Urinary bladder (tissue), 4 donors: Measurements from ENCODE around the gene NEU4. TPM values are rescaled to one million over a fixed set of nuclear protein-coding genes. Genes with fewer than 3 reads are reported as not detected.

ENCODE experiments used
- DNase-seq: peaks from one replicate; pipeline ENCODE4 v3.0.0-alpha.2; 2015; ENCODE audit errors: extremely low spot score
- H3K27ac ChIP-seq: one replicate; pipeline ENCODE4 v1.5.1; 2013; ENCODE audit warnings: low read depth, mild to moderate bottlenecking, moderate library complexity
- H3K36me3 ChIP-seq: one replicate; pipeline ENCODE4 v1.6.1; 2013; ENCODE audit warnings: mild to moderate bottlenecking, moderate library complexity; ENCODE audit not compliant: insufficient read depth
- H3K4me1 ChIP-seq: one replicate; pipeline ENCODE4 v1.6.1; 2013; ENCODE audit warnings: mild to moderate bottlenecking, moderate library complexity; ENCODE audit not compliant: insufficient read depth
- H3K4me3 ChIP-seq: one replicate; pipeline ENCODE4 v1.5.1; 2013; ENCODE audit warnings: low read depth, low read length
- WGBS: extraction: QIAGEN DNeasy Blood & Tissue Kit; methylation state at CpG from one replicate; pipeline ENCODE4 v1.1.7; 2013; 5-methylcytosine and 5-hydroxymethylcytosine counted together
- polyA plus RNA-seq: library from polyadenylated mRNA; stranded (reverse); fragments of 200-250 nt; gene quantifications from one replicate; pipeline ENCODE4 v1.2.3, GENCODE V29; 2013
- total RNA-seq: library from RNA; depleted of rRNA; stranded (reverse); fragments of >200 nt; gene quantifications from one replicate; pipeline ENCODE4 v1.2.3, GENCODE V29; 2014
- donor health status: healthy with polysubstance abuse.
- donor health status: healthy.

Gene NEU4
- total and polyA plus RNA-seq, 2 donors, result 0.21 to 0.29 TPM

- DNase-seq, result no peak
- H3K4me3 ChIP-seq, result no peak overlapping the region
- no peaks in the 10 kb centered on the region for H3K36me3 ChIP-seq
- H3K27ac ChIP-seq, result no peak overlapping the region
- no peaks in the 10 kb centered on the region for H3K4me1 ChIP-seq
- WGBS, result 93% methylated on average over 27 of the region's 27 CpGs
These were observed 41.7 kb downstream of the NEU4 start for GRCh38 chr2:241850544-241851324.

GRCh38 chr2:241851325-241852115, 42.5 kb downstream of the NEU4 start:
- H3K4me3 ChIP-seq, result no peak overlapping the region
- WGBS, result 91% methylated on average over 26 of the region's 26 CpGs
- DNase-seq, result no peak
- H3K27ac ChIP-seq, result no peak overlapping the region
- no peaks in the 10 kb centered on the region for H3K4me1 ChIP-seq
- no peaks in the 10 kb centered on the region for H3K36me3 ChIP-seq

- H3K36me3 ChIP-seq, result no peaks in the 10 kb centered on the region
- H3K4me1 ChIP-seq, result no peaks in the 10 kb centered on the region
- DNase-seq, result no peak
- H3K27ac ChIP-seq, result no peak overlapping the region
- WGBS, result 96% methylated on average over 39 of the region's 39 CpGs
- no peak overlapping the region for H3K4me3 ChIP-seq
These were observed 43.4 kb downstream of the NEU4 start for GRCh38 chr2:241852116-241852980.

GRCh38 chr2:241852981-241853631, 44.1 kb downstream of the NEU4 start:
- 92% methylated on average over 10 of the region's 10 CpGs for WGBS
- no peaks in the 10 kb centered on the region for H3K4me1 ChIP-seq
- no peak overlapping the region for H3K27ac ChIP-seq
- no peaks in the 10 kb centered on the region for H3K36me3 ChIP-seq
- no peak for DNase-seq
- no peak overlapping the region for H3K4me3 ChIP-seq

- no peak overlapping the region for H3K27ac ChIP-seq
- H3K4me3 ChIP-seq, result no peak overlapping the region
- no peak for DNase-seq
- H3K36me3 ChIP-seq, result no peaks in the 10 kb centered on the region
- H3K4me1 ChIP-seq, result no peaks in the 10 kb centered on the region
- WGBS, result 85% methylated on average over 27 of the region's 27 CpGs
These were observed 44.8 kb downstream of the NEU4 start for GRCh38 chr2:241853651-241854341.

- no peaks in the 10 kb centered on the region for H3K36me3 ChIP-seq
- H3K4me1 ChIP-seq, result no peaks in the 10 kb centered on the region
- DNase-seq, result no peak
- H3K4me3 ChIP-seq, result no peak overlapping the region
- 65% methylated on average over 21 of the region's 21 CpGs for WGBS
- H3K27ac ChIP-seq, result no peak overlapping the region
These were observed 45.6 kb downstream of the NEU4 start for GRCh38 chr2:241854342-241855244.

GRCh38 chr2:241855245-241855887, 46.4 kb downstream of the NEU4 start:
- DNase-seq, result no peak
- 86% methylated on average over 18 of the region's 18 CpGs for WGBS

GRCh38 chr2:241855888-241856422, 47.0 kb downstream of the NEU4 start:
- 81% methylated on average over 20 of the region's 20 CpGs for WGBS
- no peak for DNase-seq
- Histone ChIP-seq H3K27ac (no peak overlapping the region), H3K4me3 (no peak overlapping the region), H3K4me1 (no peaks in the 10 kb centered on the region), H3K36me3 (no peaks in the 10 kb centered on the region)

More at GRCh38 chr2:241855245-241855887, 46.4 kb downstream of the NEU4 start:
- H3K27ac ChIP-seq, result no peak overlapping the region
- no peaks in the 10 kb centered on the region for H3K36me3 ChIP-seq
- H3K4me1 ChIP-seq, result no peaks in the 10 kb centered on the region
- no peak overlapping the region for H3K4me3 ChIP-seq

GRCh38 chr2:241857041-241857541, 48.1 kb downstream of the NEU4 start:
- no peak for DNase-seq
- H3K4me3 ChIP-seq, result no peak overlapping the region
- 90% methylated on average over 28 of the region's 28 CpGs for WGBS
- H3K27ac ChIP-seq, result no peak overlapping the region
- no peaks in the 10 kb centered on the region for H3K4me1 ChIP-seq
- H3K36me3 ChIP-seq, result no peaks in the 10 kb centered on the region

GRCh38 chr2:241857572-241858121, 48.7 kb downstream of the NEU4 start:
- Histone ChIP-seq H3K4me1 (no peaks in the 10 kb centered on the region), H3K27ac (no peak overlapping the region), H3K36me3 (no peaks in the 10 kb centered on the region), H3K4me3 (no peak overlapping the region)
- 92% methylated on average over 18 of the region's 18 CpGs for WGBS
- DNase-seq, result no peak
